Right renal cortex interstitium (tissue), 3 donors: ENCODE data around the gene ABTB2. TPM values are rescaled to one million over a fixed set of nuclear protein-coding genes. Genes with fewer than 3 reads are reported as not detected.

Experiments used
- DNase-seq, 3 donors: peaks; one replicate each; pipeline ENCODE4 v3.0.0-alpha.2; 2013; ENCODE audit warnings: low read depth in 3 of 3, low spot score in 2 of 3
- polyA plus RNA-seq, 3 donors: library from polyadenylated mRNA; unstranded; fragments of 120-200 nt; gene quantifications; one replicate each; pipeline ENCODE4 v1.2.1, GENCODE V29; 2013; ENCODE audit not compliant: insufficient read length in 3 of 3

The ABTB2 gene
- polyA plus RNA-seq, 3 donors, result 6.4 to 7.1 (median 6.4) TPM

DNA sequence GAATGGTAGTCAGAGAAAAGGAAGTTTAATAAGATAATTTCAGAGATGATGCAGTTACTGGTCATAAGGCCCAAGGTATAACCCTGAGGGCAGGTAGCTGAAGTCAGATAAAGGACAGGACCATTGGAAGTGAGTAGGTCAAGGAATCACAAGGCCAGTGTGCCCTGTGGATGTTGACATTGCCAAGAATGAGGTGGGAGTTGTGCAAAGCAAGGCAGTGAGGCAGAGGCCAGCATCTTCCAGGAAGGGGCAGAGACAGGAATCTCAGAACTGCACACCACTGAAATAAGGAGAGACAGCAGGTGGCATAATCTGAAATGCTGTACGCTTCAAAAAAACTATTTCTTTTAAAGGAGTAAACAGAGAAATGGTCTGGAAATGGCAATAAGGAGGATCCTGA lies 61.4 kb downstream of the ABTB2 start:
- no peak for DNase-seq

DNA sequence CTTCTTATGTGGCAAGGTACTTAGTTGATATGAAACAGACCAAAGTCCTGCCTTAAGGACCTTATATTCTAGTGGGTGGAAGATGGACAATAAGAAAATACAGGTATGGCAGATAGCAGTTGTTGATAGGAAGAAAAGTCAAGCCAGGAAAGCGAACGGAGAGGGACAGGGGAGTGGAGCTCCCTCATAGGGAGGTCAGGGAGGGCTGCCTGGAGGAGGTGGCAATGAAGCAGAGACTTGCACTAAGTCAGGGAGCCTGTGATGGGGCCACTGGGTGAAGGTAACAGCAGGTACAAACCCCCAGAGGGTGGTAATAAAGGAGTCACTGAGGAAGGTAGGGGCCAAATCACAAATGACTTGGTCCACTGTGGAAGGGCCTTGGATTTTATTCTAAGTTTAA lies 65.3 kb downstream of the ABTB2 start:
- no peak for DNase-seq

DNA sequence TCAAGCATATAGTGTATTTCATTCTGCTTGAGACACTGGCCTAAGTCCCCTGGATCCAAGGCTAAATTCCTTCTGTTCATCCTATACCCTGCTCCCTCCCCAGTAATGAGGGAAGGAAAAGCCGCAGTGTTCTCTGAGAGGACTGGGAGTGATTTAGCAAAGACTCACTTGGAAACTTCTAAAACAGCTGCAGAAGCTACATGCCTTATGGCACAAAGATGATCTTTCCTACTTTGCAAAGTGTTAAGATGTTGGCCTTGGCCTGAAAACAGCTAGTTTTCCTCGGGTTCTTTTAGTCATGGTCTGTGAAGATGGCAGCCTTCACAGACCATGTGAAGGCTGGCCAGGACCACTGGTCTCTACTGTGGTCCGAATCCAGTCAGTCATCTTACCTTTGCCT lies 65.7 kb downstream of the ABTB2 start:
- DNase-seq, result no peak

DNA sequence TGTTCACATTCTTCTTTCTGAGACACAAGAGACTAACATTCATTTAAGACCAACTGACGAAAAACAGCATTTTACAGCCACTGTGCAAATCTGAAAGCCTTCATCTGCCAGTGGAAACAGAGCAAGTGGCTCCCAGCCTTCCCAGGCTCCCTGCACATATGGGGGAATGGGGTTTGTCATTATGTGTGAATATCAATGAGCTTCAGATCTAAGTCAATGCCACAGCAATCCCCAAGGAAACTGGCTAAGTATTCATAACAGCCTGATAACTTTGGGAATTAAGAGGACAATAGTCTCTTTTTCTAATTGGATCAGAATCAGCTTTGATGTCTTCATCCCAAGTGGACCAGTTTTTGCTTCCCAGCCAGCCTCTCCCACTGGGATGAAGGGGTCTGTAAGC lies 66.9 kb downstream of the ABTB2 start:
- DNase-seq, result no peak

DNA sequence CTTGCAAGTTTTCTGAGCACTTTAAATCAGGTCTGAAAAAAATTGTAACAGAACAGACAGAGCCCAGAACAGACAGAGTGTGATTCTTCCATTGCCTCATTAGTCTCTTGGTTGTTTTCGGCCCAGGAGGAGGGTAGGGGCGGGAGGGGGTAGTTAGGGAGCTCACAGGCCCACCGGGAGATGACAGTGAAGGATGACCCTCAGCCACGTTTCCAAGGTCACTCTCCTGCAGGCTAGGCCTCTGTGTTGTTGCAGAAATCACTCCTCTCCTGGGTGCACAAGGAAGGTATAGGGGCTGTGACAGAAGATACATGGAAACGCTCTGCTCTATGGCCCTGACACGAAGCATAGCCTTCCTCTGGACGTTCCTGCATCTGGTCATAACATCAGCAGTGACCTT lies 69.3 kb downstream of the ABTB2 start:
- no peak for DNase-seq

DNA sequence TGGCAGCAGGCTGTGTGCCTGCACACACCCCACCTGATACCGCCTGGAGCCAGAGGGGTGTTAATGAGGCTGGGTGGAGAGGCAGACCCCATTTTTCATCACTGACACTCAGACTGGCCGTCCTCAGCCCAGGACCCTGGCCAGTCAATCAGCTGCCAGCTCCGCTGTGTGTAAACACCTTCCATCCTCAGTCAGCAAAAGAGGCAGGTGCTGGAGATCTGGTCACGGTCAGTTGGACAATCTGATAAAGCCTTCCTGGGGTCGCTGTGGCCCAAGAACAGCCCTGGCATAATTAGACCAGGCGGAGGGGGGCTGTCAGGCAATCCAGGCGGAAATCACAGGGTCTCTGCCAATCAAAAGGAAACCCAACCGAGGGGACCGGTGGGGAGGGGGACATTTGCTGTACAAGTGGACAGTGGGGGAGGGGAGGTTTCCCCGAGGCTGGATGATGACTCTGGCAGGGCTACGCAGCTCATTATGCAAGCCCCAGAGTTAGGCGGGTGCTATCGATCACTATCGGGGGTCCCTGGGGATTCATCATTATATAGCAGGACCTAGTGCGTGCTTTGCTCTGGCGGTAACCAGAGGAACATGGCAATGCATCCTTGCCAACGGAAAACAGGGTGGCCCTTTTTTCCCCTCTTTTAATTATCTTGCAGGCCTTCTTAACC lies 72.9 kb downstream of the ABTB2 start:
- no peak for DNase-seq

DNA sequence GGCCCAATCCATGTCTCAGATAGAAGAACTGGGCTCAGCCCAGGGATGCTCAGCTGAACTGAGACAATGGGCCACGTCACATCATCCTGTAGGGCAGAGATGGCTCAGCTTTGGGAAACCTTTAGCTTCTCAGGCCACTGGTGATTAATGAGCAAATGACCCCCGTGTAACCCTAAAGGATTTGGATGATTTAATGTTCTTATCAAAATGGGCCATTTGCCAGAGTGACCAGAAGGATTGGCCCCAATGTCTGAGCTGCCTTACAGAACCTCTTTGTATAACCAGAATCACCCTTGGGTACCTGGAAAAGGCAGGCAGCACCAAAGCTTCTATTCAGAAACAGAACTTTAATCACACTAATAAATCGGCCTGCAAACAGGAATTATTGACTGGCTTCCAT lies 73.7 kb downstream of the ABTB2 start:
- DNase-seq, result no peak

DNA sequence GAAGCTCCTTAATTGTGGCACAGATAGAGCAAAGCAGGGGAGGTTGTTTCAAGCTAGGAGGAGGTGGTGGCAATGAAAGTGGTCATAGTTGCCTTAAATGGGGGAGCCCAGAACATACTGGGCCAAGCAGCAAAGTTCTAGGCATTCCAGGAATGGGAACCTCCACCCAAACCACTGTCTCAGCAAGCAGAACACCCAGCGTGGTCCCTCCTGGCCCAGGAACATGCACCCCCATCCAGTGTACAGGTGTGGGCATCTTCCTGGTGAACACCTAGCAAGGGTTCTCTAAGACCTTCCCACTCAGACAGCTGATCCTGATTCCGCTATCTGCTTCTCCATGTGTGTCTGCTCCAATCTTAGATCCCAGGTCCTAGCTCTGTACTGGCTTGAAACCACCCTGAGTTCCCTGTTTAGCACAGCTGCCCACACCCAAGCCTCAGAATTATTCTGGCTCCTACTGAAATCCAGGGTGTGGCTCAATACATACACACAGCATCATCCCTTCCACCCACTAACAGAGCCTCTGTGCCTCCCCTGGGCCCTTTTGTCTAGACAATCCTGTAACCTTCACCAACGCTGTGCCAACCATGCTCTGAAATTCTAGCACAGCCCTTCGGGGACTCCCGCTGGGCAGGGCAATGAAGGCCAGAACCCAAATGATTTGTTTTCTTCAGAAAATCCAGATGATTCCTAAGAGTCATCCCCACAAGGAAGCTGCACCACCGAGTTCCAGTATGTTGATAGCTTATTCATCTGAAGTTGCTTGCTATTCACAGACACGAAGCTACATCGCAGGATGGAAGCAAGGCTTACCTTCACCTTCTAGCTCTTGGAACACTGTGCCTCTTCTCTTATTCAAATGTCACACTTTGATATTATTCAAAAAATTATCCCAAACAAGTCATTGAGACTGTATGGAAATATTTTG lies 76.6 kb downstream of the ABTB2 start:
- no peak for DNase-seq

DNA sequence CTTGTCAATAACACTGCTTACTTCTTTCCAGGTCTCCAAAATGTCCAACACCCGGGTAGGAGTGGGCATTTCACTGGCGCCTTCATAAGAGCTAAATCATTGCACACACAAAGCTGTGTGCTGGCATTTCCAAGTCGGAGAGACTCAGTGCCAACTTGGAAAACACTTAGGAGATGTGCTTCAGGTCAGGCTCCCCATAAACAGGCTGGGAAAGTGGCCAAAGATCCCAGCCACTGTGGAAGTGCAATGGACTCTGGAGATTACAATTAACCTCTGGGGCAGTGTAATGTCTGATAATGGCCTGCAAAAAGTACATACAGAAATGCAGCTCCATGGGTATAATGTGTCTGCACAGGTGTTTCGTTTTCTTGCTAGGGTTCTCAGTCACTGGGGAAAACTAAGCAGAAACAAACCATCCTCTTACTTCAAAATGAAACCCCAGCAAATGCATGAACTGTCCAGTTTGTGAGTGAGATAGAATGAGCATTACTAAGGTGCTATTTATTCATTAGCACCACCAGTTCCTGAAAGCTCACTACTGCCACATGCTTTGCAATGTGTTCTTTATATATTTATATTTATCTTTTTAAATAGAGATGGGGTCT lies 79.0 kb downstream of the ABTB2 start:
- DNase-seq, result no peak

DNA sequence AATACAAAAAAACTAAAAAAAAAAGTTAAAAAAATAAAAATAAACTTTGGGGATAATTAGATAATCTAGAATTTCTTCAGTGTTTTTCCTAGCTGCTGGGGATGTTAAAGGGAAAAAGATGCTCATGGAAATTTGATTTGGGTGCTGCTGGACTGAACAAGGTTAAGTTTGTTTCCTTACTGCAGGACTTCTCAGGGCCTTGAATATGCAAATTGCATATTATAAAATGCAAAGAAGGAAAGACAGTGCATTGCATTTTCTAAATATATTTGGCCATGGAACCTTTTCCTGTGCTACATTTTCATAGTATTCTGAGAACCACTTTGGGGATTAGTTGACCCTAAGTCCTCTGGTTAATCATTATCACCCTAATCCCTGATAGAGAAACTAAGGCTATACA lies 79.6 kb downstream of the ABTB2 start:
- no peak for DNase-seq

DNA sequence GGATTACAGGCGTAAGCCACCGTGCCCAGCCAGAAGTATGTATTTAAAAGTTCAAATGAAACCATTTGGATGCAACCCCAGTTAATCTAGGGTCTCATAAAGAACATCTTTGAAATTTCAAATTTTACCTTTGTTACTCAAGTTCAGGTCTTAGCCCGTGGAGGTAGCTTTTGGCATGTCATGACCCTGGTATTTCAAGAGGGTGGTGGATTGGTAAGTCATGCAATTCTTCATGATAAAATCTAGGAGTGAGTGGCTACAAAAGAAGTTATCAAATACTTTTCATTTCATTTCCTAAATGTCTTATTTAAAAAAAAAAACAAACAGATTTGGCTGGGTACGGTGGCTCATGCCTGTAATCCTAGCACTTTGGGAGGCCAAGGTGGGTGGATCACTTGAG lies 80.6 kb downstream of the ABTB2 start:
- DNase-seq, result no peak

DNA sequence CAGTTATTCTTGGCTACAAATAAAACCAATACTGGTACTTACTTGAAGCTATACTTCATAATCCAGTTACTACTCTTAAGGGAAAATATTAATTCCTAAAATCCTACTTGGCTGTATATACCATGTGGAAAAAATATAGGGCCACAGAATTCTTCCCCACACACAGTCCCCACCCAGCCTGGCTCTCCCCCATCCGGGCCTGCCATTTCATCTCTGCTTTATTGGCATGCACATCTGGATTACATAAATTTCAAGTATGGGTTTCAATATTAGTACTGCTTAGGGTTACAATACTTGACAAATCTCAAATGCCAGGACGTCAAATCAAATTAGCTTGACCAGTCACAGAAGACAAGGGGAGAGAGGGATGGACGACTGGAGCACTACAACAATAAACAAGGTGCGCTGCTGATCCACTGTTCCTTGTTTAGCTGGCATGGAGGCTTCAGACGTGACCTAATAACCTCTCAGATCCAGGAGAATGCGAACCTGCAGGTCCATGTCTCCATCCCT lies 81.4 kb downstream of the ABTB2 start:
- DNase-seq, result no peak

DNA sequence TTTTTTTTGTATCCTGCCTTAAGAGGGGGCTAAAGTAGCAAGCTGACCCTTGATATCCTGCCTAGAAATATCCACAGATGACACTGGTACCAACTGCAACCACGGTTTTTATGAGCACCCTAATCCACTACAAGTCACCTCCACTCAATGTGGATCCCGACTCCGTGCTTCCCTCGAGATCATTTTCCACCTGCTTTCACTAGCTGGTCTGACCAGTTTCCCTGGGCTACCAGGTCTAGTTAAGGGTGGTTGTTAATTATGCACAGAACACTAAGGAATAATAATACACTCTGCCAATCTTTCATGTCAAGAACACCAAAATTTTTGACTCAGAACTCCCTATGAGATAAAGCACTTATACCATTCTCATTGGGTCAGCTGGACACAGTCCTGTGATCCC lies 82.3 kb downstream of the ABTB2 start:
- DNase-seq, result no peak

DNA sequence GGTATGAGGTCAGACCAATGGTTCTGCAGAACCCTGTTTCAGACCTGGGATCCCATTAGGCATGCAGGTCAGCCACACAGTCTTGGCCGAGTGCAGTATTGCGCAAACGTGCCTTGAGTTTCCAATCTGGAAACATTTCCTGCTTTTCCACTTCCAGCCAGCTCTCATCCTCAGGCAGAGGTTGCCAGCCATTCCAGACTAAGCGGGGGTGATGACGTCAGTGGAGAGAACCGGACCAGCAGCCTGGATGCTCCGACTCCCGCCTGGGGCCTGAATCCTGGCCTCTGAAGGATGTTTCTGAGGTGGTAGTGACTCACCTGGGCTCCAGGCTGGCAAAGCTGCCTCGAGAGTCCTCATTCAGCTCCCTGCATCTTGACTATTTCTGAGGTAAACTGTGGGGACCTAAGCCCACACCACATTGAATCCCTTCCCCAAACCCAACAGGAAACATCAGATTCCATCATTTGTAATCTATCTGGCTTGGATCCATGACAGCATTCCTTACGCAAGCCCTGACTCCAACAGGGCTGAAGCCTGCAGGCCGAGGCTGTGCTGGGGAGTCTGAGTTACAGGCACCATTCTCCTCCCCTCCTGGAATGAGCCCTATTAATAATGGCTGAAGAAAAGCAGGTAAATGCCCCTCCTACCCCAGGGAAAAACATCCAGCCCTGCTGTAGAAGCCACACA lies 83.0 kb downstream of the ABTB2 start:
- DNase-seq, result peak in 2 of 3 donors; percentile 49 to 56

DNA sequence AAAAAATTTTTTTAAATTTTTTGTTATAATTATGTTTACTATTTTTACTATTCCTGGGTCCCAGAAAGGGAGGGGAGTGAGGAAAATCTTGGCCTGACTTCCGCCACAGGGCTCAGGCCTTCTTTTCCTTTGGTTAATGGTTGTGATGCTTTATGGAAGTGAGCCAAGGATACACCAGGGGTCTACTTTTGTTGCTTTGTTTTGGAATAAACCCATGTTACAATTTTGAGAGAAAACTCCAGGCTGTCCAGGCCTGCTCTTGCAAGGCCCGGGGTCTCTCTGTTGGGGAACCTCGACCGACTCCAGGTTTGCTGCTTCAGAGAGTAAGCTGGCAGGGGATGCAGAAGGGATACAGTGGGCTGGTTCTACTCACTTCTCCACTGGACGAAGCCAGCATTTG lies 84.7 kb downstream of the ABTB2 start:
- no peak for DNase-seq

DNA sequence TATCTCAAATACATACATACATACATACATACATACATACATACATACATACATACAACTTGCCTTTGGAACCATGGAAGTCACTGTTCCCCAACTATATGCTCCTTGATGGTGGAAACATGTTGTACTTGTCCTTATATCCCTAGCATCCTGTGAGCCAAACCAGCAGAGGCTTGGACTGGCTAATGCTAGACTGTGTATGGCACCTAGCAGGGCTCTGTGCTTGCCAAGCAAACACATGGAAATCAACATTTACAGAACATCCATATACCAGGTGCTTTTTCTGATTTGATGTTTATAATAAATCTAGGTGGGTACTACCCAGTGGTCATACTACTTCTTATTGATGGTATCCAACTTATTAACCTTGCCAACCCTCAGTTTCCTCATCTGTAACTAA lies 86.1 kb downstream of the ABTB2 start:
- DNase-seq, result no peak

DNA sequence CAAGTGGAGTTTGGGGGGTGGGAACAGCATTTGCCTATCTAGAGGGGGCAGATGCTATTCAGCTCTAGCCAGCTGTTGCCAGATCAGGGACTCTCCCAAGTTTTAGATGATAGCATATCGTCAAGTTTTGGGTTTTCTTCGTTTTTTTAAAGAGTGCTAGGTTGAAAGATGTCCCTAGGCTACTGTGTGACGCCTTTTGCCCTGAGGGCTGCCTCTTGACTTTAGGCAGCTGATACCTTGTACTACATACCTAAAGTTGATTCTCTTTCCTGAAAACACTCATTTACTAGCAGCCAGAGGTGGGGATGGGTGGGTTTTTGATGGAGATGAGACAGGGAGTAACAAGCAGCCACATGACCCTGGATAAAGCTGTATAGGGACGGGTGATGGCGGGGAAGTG lies 87.1 kb downstream of the ABTB2 start:
- DNase-seq, result no peak

DNA sequence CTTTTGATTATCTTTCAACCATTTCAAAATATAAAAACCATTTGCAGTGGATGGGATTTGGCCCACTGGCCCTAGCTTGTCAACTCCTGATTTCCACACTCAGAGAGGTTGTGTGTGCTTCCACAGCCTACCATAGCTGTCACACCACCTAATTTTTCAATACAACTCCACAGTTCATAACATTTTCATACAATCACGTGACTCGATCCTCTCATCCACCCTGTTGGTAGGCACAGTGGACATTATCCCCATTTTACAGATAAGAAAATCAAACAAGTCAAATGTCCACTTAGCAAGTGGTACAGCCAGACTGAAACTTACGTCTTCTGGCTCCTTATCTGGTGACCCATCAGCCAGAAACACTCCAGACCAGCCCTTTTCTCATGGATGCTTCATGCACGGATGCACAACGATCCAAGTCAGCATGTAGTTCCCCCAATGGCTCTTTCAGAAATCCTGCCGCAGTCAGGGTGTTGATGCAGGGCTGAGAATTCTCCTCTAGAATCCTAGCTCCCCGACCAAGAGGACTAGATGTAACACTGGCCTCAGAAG lies 88.0 kb downstream of the ABTB2 start:
- no peak for DNase-seq

DNA sequence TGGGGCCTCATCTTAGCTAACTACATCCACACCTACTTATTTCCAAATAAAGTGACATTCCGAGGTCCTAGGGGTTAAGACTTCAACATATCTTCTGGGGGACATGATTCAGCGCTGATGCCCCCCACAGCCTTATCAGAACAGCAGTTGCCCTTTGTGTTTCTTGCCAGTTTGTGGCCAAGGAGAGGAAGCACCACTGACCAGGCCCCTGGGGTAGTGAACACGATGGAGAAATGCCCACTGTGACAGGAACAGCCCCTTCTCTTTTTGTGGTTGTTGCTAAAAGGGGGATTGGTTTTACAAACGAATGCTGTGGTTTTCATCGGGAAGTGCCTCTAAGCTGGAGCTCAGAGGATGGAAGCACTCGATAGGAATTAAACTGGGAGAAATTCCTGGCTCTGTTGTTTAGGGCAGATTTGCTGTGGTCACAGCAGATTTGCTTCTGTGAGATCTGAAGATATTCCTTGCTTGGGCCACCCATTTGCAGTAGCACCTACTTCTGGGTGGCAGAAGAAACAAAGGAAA lies 88.8 kb downstream of the ABTB2 start:
- no peak for DNase-seq

DNA sequence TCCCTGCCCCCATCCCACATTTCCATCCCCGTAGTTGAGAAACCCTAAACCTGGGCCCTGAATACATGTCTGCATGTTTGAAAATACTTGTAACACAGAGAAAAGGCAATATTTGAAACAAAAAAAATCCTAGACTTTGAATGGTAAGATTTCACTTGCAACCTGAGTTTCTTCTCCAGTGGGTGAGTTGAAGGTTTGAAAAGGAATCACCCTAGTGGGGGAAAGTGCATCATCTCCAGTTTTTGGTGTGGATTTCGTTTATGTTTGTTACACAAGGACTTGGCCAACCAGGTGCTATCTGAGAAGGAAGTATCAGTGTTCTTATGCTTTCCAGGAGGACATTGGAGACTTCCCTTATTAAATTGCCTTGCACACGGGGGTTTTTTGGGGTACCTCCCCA lies 90.4 kb downstream of the ABTB2 start:
- DNase-seq, result no peak
